HCT116 (cell line): ENCODE data around the gene KRTAP4-4. TPM values are rescaled to one million over a fixed set of nuclear protein-coding genes. Genes with fewer than 3 reads are reported as not detected.
"Not testable (repeated sequence)": the region's sequence is repeated elsewhere in the genome, so short reads cannot be mapped to it uniquely, and the experiment has no call there.

Experiments
- ATAC-seq: fragments of 200-7000 bp; cut with Tn5 transposase; 2 replicates; pipeline ENCODE4 v1.9.1; 2020; ENCODE audit warnings: mild to moderate bottlenecking, moderate library complexity
- BruUV-seq: library from RNA; stranded (reverse); fragments of 400-500 nt; replicated peaks from 2 replicates; lab custom pipeline; 2021; lab: Mats Ljungman, UMichigan
- CTCF ChIA-PET: fragments of 300-600 bp; sonication (Branson Sonifier 250); formaldehyde crosslinking; loops from one replicate; lab custom pipeline; 2021; ENCODE audit warnings: antibody characterized with exemption; lab: Charles Lee
- POLR2A ChIA-PET: fragments of 300-600, 350-600 bp; sonication (Branson Sonifier 250); formaldehyde crosslinking; loops from one replicate; lab custom pipeline; 2021; ENCODE audit warnings: antibody characterized with exemption; lab: Charles Lee
- RAD21 ChIA-PET, 2 experiments: fragments of 300-600 bp; sonication (Branson Sonifier 250); formaldehyde crosslinking; loops; one replicate each; lab custom pipeline; 2023; ENCODE audit warnings: low total read pairs in 2 of 2; ENCODE audit not compliant: uncharacterized antibody in 2 of 2, unreplicated experiment in 2 of 2, low non-redundant PET in 1 of 2; lab: Charles Lee
- DNase-seq: peaks from one replicate; pipeline ENCODE4 v3.0.0-alpha.2; 2010; ENCODE audit warnings: low read depth, low spot score
- H2AFZ ChIP-seq: fragments of 200-600 bp; shearing (Covaris generic), sonication (generic); 2 replicates; pipeline ENCODE4 v1.6.1; 2017; ENCODE audit warnings: low read depth, mixed run types, mixed read lengths, antibody characterized with exemption, low read length; ENCODE audit not compliant: poor library complexity, severe bottlenecking
- H3K27ac ChIP-seq: 2 replicates; pipeline ENCODE4 v1.5.1; 2012; ENCODE audit warnings: low read depth, low read length
- H3K27me3 ChIP-seq: fragments of 200-600 bp; sonication (generic); 2 replicates; pipeline ENCODE4 v1.6.1; 2016; ENCODE audit warnings: mixed run types, low read length, mixed read lengths; ENCODE audit not compliant: insufficient read depth
- H3K36me3 ChIP-seq, 2 experiments: fragments of 200-500 bp in 1 of 2; fragments of 200-600 bp in 1 of 2; sonication (Bioruptor generic) in 1 of 2; sonication (generic) in 1 of 2; 2 replicates each; pipeline versions ENCODE4 v1.5.1 to v1.6.1; 2014 to 2016; ENCODE audit warnings: low read length in 2 of 2, inconsistent platforms in 1 of 2, mixed read lengths in 1 of 2, mixed run types in 1 of 2; ENCODE audit not compliant: insufficient read depth in 2 of 2, control insufficient read depth in 1 of 2
- H3K4me1 ChIP-seq, 2 experiments: fragments of 200-600 bp in 1 of 2; sonication (generic) in 1 of 2; 2 replicates each; pipeline versions ENCODE4 v1.5.1 to v1.6.1; 2012 to 2017; ENCODE audit warnings: low read length in 2 of 2, inconsistent platforms in 1 of 2, mild to moderate bottlenecking in 1 of 2, mixed read lengths in 1 of 2, mixed run types in 1 of 2, moderate library complexity in 1 of 2; ENCODE audit not compliant: insufficient read depth in 2 of 2, control insufficient read depth in 1 of 2
- H3K4me2 ChIP-seq: fragments of 200-600 bp; sonication (generic); 2 replicates; pipeline ENCODE4 v1.6.1; 2017; ENCODE audit warnings: mixed run types, low read length, mixed read lengths
- H3K4me3 ChIP-seq, 2 experiments: fragments of 200-600 bp in 1 of 2; sonication (generic) in 1 of 2; replicated peaks in 1 of 2; 2 replicates each; pipeline ENCODE4 v1.5.1; 2011 to 2016; ENCODE audit warnings: low read length in 2 of 2, control low read depth in 1 of 2, low read depth in 1 of 2, mild to moderate bottlenecking in 1 of 2, mixed read lengths in 1 of 2, mixed run types in 1 of 2
- H3K79me2 ChIP-seq: fragments of 200-600 bp; sonication (generic); 2 replicates; pipeline ENCODE4 v1.6.1; 2017; ENCODE audit warnings: mild to moderate bottlenecking, mixed run types, low read length, moderate library complexity, mixed read lengths; ENCODE audit not compliant: insufficient read depth
- H3K9ac ChIP-seq: fragments of 200-600 bp; sonication (generic); 2 replicates; pipeline ENCODE4 v1.6.1; 2016; ENCODE audit warnings: low read length, mixed read lengths
- H3K9me2 ChIP-seq: fragments of 200-600 bp; sonication (generic), shearing (Covaris generic); 2 replicates; pipeline ENCODE4 v1.6.1; 2017; ENCODE audit warnings: mixed run types, mild to moderate bottlenecking, moderate library complexity; ENCODE audit not compliant: insufficient read depth
- H3K9me3 ChIP-seq, 2 experiments: fragments of 200-500 bp in 1 of 2; fragments of 200-600 bp in 1 of 2; sonication (Bioruptor generic) in 1 of 2; sonication (generic) in 1 of 2; 2 replicates each; pipeline ENCODE4 v1.6.1; 2014 to 2017; ENCODE audit warnings: low read length in 2 of 2, mixed read lengths in 2 of 2, inconsistent platforms in 1 of 2, low read depth in 1 of 2, mild to moderate bottlenecking in 1 of 2, mixed run types in 1 of 2, moderate library complexity in 1 of 2; ENCODE audit not compliant: control insufficient read depth in 1 of 2, insufficient read depth in 1 of 2
- H4K20me1 ChIP-seq: fragments of 200-600 bp; sonication (generic), shearing (Covaris generic); 2 replicates; pipeline ENCODE4 v1.6.1; 2017; ENCODE audit warnings: mixed run types, mild to moderate bottlenecking, moderate library complexity; ENCODE audit not compliant: insufficient read depth
- CBX3 ChIP-seq: IDR thresholded peaks from 2 replicates; pipeline ENCODE4 v1.6.1; 2012; ENCODE audit warnings: low read depth
- TCF7L2 ChIP-seq: IDR thresholded peaks from 2 replicates; pipeline ENCODE4 v1.7.0; 2011; ENCODE audit warnings: borderline replicate concordance, inconsistent platforms; ENCODE audit not compliant: insufficient read depth, insufficient read length; ENCODE audit errors: extremely low read depth
- intact Hi-C: fragments of 100-400 bp; cut with micrococcal nuclease; formaldehyde crosslinking; loops from 2 replicates; pipeline ENCODE4 v1.10.0; 2022
- total RNA-seq: library from RNA; stranded (reverse); gene quantifications from one replicate; pipeline ENCODE4 v1.2.1, GENCODE V29; 2021; ENCODE audit not compliant: unreplicated experiment

Gene KRTAP4-4
- total RNA-seq, 1 experiment from 2014 or later: not detected

GRCh38 chr17:41140360-41141131 is 20.0 kb downstream of the KRTAP4-4 start, which contains the start of gene KRTAP4-6:
KRTAP4-6 (minus strand) TSS chr17:41140544; CDS start chr17:41140487, 57 bp downstream.
- Histone ChIP-seq H3K4me2 (peak within 1 kb of the TSS; percentile 41), H3K27me3 (no peaks in the 10 kb centered on the region), H3K9me3 (peaks cover 6 to 41% of the 10 kb centered on the region in 2 experiments; a peak in 3 of 4 replicates), H3K27ac (peak within 1 kb of the TSS; percentile 45; the same call in 1 of the 2 replicates), H3K9ac (peak within 1 kb of the TSS; percentile 41; the same call in 1 of the 2 replicates), H3K79me2 (no peaks in the 10 kb centered on the region), H3K4me1 (no peaks in the 10 kb centered on the region; a peak in 1 of 4 replicates), H3K36me3 (peaks cover 0 to 9% of the 10 kb centered on the region in 2 experiments; a peak in 1 of 4 replicates), H4K20me1 (no peaks in the 10 kb centered on the region), H3K9me2 (no peaks in the 10 kb centered on the region), H2AFZ (no peak within 1 kb of the TSS), H3K4me3 (peak within 1 kb of the TSS; percentile 35 to 49)
- ChIA-PET POLR2A (interaction anchor here (1.0 kb wide), 1 partner anchor 56 kb away, joined by 5 read pairs; the partner anchor contains the start of gene KRTAP4-7), RAD21 (no interaction called here), CTCF (no interaction called here)
- BruUV-seq: no TSS peak
- TF ChIP-seq TCF7L2 (no peak), CBX3 (0 out of 2 replicates have a peak, but pooled peaks have one; percentile 14)
- ATAC-seq: no peak
- intact Hi-C loops: no loop called here
- DNase-seq: no peak

- H2AFZ ChIP-seq, RAD21 ChIA-PET, H3K9me2 ChIP-seq, H3K79me2 ChIP-seq, BruUV-seq, intact Hi-C loops, H3K4me1 ChIP-seq, H3K36me3 ChIP-seq, CTCF ChIA-PET, H3K27me3 ChIP-seq, H4K20me1 ChIP-seq, DNase-seq: not testable (repeated sequence)
- POLR2A ChIA-PET: interaction anchor here (1.0 kb wide), 1 partner anchor 55 kb away, joined by 5 read pairs; the partner anchor contains the start of gene KRTAP4-7
- peak overlapping the region; percentile 41; the same call in 1 of the 2 replicates for H3K9ac ChIP-seq
- ATAC-seq: peak; percentile 42; the same call in 1 of the 2 replicates
- H3K9me3 ChIP-seq: peaks cover 6 to 41% of the 10 kb centered on the region in 2 experiments; a peak in 3 of 4 replicates
- H3K4me2 ChIP-seq: peak overlapping the region; percentile 41
- peak overlapping the region; percentile 45; the same call in 1 of the 2 replicates for H3K27ac ChIP-seq
- H3K4me3 ChIP-seq: peak overlapping the region; percentile 35 to 49
Measured at GRCh38 chr17:41139865-41140264, 20.7 kb downstream of the KRTAP4-4 start.
